OCI-LY1 (cell line): ENCODE measurements around the gene MSL3.

Experiments used
- H2AFZ ChIP-seq: fragments of 200-600 bp; sonication (generic), shearing (Covaris generic); 2 replicates; pipeline ENCODE4 v1.6.0; 2014; ENCODE audit warnings: antibody characterized with exemption, mild to moderate bottlenecking, low read length
- H3F3A ChIP-seq: fragments of 200-600 bp; sonication (generic), shearing (Covaris generic); 2 replicates; pipeline ENCODE4 v1.6.0; 2014; ENCODE audit warnings: mild to moderate bottlenecking, antibody characterized with exemption, low read length, moderate library complexity; ENCODE audit not compliant: insufficient read depth
- H3K27ac ChIP-seq: fragments of 200-600 bp; sonication (generic); 2 replicates; pipeline ENCODE4 v1.5.1; 2014; ENCODE audit warnings: low read length, mixed run types, mild to moderate bottlenecking, low read depth; ENCODE audit not compliant: poor library complexity, severe bottlenecking
- H3K27me3 ChIP-seq: fragments of 200-600 bp; sonication (generic); 2 replicates; pipeline ENCODE4 v1.6.0; 2014; ENCODE audit warnings: antibody characterized with exemption, mild to moderate bottlenecking, low read length, moderate library complexity; ENCODE audit not compliant: insufficient read depth
- H3K36me3 ChIP-seq: fragments of 200-600 bp; sonication (generic); 2 replicates; pipeline ENCODE4 v1.6.1; 2014; ENCODE audit warnings: mild to moderate bottlenecking, antibody characterized with exemption, low read length, moderate library complexity, mixed read lengths; ENCODE audit not compliant: insufficient read depth
- H3K4me1 ChIP-seq: fragments of 200-600 bp; sonication (generic); 2 replicates; pipeline ENCODE4 v1.5.1; 2014; ENCODE audit warnings: mild to moderate bottlenecking, low read length, moderate library complexity; ENCODE audit not compliant: insufficient read depth, severe bottlenecking
- H3K4me2 ChIP-seq: fragments of 200-600 bp; sonication (generic), shearing (Covaris generic); 2 replicates; pipeline ENCODE4 v1.6.1; 2014; ENCODE audit warnings: low read length
- H3K4me3 ChIP-seq: fragments of 200-600 bp; sonication (generic); 2 replicates; pipeline ENCODE4 v1.5.1; 2014; ENCODE audit warnings: low read length, low read depth, mild to moderate bottlenecking, mixed read lengths; ENCODE audit not compliant: poor library complexity, severe bottlenecking
- H3K79me2 ChIP-seq: fragments of 200-600 bp; shearing (Covaris generic); 2 replicates; pipeline ENCODE4 v1.6.1; 2016; ENCODE audit warnings: mixed run types, low read length, mixed read lengths; ENCODE audit not compliant: insufficient read depth
- H3K9ac ChIP-seq: fragments of 200-600 bp; sonication (generic), shearing (Covaris generic); 2 replicates; pipeline ENCODE4 v1.6.1; 2014; ENCODE audit warnings: mild to moderate bottlenecking, low read length, mixed read lengths
- H3K9me2 ChIP-seq: fragments of 200-600 bp; sonication (generic), shearing (Covaris generic); 2 replicates; pipeline ENCODE4 v1.6.1; 2014; ENCODE audit warnings: low read depth, mild to moderate bottlenecking, low read length, mixed read lengths
- H3K9me3 ChIP-seq: fragments of 200-600 bp; shearing (Covaris generic); 2 replicates; pipeline ENCODE4 v1.6.1; 2014; ENCODE audit warnings: low read length, mixed read lengths
- H4K20me1 ChIP-seq: fragments of 200-600 bp; sonication (generic), shearing (Covaris generic); 2 replicates; pipeline ENCODE4 v1.6.0; 2016; ENCODE audit warnings: mild to moderate bottlenecking, low read length; ENCODE audit not compliant: insufficient read depth
- EZH2 ChIP-seq: fragments of 200-600 bp; sonication (generic), shearing (Covaris generic); IDR thresholded peaks from 2 replicates; pipeline ENCODE4 v1.8.0; 2017; ENCODE audit warnings: borderline replicate concordance, mixed run types, mild to moderate bottlenecking, antibody characterized with exemption, low read length, moderate library complexity, mixed read lengths
- TF ChIP-seq, protein P1 (sequence below): fragments of 200-600 bp; sonication (generic), shearing (Covaris generic); IDR thresholded peaks from 2 replicates; pipeline ENCODE4 v1.5.1; 2017; ENCODE audit warnings: mild to moderate bottlenecking, antibody characterized with exemption, low read length, moderate library complexity, mixed read lengths

MSL3 gene

GRCh38 chrX:11725631-11726442 is 32.2 kb upstream of the MSL3 start:
- Histone ChIP-seq H3K36me3 (no peaks in the 10 kb centered on the region), H3K4me2 (no peak overlapping the region), H2AFZ (no peak overlapping the region), H3K4me3 (no peak overlapping the region), H3K9ac (no peak overlapping the region), H3K9me3 (no peaks in the 10 kb centered on the region), H3K9me2 (no peaks in the 10 kb centered on the region), H4K20me1 (no peaks in the 10 kb centered on the region), H3K27me3 (no peaks in the 10 kb centered on the region), H3F3A (no peaks in the 10 kb centered on the region), H3K79me2 (no peaks in the 10 kb centered on the region), H3K4me1 (no peaks in the 10 kb centered on the region), H3K27ac (no peak overlapping the region)
- no peak for TF ChIP-seq EZH2
- TF ChIP-seq, protein P1, sequence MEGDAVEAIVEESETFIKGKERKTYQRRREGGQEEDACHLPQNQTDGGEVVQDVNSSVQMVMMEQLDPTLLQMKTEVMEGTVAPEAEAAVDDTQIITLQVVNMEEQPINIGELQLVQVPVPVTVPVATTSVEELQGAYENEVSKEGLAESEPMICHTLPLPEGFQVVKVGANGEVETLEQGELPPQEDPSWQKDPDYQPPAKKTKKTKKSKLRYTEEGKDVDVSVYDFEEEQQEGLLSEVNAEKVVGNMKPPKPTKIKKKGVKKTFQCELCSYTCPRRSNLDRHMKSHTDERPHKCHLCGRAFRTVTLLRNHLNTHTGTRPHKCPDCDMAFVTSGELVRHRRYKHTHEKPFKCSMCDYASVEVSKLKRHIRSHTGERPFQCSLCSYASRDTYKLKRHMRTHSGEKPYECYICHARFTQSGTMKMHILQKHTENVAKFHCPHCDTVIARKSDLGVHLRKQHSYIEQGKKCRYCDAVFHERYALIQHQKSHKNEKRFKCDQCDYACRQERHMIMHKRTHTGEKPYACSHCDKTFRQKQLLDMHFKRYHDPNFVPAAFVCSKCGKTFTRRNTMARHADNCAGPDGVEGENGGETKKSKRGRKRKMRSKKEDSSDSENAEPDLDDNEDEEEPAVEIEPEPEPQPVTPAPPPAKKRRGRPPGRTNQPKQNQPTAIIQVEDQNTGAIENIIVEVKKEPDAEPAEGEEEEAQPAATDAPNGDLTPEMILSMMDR = no peak

DNA sequence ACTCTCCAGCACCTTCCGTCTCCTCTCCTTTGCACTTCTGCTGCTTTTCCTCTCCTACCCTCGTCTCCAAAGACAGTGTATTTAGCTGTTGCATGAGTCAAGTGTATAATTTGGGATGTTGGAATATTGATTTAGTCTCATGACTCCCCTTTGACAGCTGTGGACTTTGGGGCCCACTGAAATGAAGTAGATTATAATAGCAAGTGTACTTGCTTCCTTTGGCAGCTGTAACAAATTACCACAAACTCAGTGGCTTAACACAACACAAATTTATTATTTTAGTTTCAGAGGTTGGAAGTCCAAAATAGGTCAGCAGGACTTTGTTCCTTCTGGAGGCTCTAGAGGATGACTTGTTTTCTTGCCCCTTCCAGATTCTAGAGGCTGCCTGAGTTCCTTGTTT is 29.5 kb upstream of the MSL3 start:
- TF ChIP-seq, protein P1 = no peak
- no peak for TF ChIP-seq EZH2
- Histone ChIP-seq H3K9me2 (no peaks in the 10 kb centered on the region), H3K9me3 (no peaks in the 10 kb centered on the region), H4K20me1 (no peaks in the 10 kb centered on the region), H3K9ac (no peak overlapping the region), H3F3A (no peaks in the 10 kb centered on the region), H3K4me1 (no peaks in the 10 kb centered on the region), H3K27me3 (no peaks in the 10 kb centered on the region), H3K4me2 (no peak overlapping the region), H3K79me2 (no peaks in the 10 kb centered on the region), H3K36me3 (no peaks in the 10 kb centered on the region), H3K4me3 (no peak overlapping the region), H2AFZ (no peak overlapping the region), H3K27ac (no peak overlapping the region)

DNA sequence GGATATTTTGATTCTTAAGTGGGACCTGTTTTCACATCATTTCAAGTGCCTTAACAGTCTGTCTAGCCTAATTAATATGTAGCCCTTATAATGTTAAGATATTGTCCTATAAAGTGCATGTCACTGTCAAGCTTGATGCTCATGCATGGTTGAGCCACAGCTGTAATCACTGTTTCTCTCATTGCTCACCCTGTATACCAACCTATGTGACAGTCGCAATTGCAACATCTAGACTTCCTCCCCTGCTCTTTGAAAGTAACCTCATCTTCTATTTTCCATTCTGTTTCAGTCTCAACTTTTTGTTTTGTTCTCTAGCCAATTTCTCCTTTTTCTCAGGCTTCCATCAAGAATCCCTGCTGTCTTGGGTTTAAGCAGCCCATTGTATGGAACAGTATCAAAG is 24.4 kb upstream of the MSL3 start:
- Histone ChIP-seq H3K4me3 (no peak overlapping the region), H3K27ac (no peak overlapping the region), H3K9me3 (no peaks in the 10 kb centered on the region), H3K27me3 (no peaks in the 10 kb centered on the region), H3F3A (no peaks in the 10 kb centered on the region), H3K4me1 (no peaks in the 10 kb centered on the region), H3K9ac (no peak overlapping the region), H3K36me3 (no peaks in the 10 kb centered on the region), H3K79me2 (no peaks in the 10 kb centered on the region), H4K20me1 (no peaks in the 10 kb centered on the region), H3K9me2 (no peaks in the 10 kb centered on the region), H3K4me2 (no peak overlapping the region), H2AFZ (no peak overlapping the region)
- no peak for TF ChIP-seq EZH2
- TF ChIP-seq, protein P1 = no peak
